IPS-11a (cell line): ENCODE results near the gene SLC35F3.

Experiments
- H3K4me3 ChIP-seq: one replicate; pipeline ENCODE4 v1.5.1; 2013; ENCODE audit warnings: low read depth, low read length, control low read depth

The SLC35F3 gene

DNA sequence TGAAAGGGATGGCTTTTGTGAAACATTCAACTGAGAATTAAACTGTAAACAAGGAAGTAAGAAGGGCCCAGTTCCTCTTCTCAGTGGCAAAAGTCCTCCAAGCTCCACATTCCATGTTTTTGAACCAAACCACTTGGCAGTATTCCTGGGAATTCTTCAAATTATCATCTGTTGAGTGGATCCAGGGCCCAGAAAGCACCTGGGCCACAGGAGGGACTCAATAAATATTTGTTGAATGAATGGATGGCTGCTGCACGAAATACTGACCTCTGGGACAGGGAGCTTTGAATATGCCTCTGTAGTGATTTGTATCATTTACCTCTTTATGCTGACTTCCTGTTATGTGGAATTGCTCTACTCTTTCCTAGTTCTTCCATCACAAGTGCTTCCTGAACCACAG lies 4.7 kb downstream of the SLC35F3 start:
- no peak overlapping the region for H3K4me3 ChIP-seq

DNA sequence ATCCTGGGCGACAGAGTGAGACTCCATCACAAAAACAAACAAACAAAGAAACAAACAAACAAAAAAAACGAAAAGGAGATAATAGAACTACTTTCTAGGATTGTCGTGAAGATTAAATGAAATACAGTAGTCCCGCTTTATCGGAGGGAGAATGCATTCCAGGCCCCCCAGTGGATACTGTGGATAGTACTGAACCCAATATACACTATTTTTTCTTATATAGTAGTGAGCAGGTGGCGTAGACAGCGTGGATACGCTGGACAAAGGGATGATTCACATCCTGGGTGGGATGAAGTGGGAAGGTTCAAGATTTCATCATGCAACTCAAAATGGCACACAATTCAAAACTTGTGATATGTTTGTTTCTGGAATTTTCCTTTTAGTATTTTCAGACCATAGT lies 8.0 kb downstream of the SLC35F3 start:
- H3K4me3 ChIP-seq: no peak overlapping the region

DNA sequence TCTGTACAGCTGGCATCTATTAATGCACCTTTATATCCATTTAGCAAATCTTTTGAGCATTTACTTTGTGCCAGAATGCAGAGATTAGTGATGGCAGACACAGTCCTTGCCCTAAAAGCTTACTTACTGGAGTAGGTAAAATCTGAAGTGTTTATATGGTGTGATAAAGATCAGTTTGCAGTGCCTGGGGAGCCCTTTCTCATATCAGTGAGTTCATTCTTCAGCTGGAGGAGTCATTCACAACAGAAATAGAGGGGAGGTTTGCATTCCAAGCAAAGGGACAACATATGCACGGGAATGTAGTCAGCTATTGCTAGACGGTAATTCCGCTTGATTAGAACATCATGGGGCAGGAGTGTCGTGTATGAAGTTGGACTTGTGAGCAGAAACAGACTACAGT lies 8.4 kb downstream of the SLC35F3 start:
- H3K4me3 ChIP-seq: no peak overlapping the region

DNA sequence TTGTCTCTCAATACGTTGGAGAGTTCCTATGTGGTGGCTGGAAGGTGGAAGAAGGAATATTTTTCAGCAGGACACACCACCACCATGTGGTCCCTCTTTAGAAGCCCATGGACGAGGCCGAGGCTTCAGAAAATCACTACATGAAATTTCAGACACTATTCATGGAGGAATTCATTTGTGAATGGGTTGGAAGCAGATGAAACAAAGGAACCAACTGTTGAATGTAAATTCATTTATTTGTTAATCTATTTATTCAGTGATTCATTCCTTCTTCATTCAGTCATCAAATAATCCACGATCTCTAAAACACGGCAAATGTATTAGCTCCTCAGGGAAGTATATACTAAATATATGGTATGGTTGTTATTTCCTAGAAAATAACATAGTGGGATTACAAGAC lies 12.2 kb downstream of the SLC35F3 start:
- no peak overlapping the region for H3K4me3 ChIP-seq

DNA sequence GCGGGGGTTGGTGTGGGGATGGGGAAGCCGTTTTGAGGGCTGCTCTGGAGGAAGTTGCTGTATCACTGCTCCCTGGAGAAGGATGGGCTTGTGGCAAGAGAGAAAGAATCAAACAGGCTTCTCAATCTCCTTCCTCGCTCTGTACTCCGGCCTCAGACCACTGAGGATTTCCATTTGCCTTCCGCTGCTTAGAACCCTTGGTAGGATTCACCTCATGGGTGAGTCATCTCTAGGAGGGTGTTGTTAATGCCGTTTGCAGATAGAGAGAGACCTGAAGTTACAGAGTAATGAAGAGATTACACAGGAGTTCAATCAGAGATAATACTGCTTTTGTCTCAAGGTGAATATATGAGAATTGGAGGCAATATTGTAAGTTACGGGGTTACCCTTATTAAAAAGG lies 15.3 kb downstream of the SLC35F3 start:
- no peak overlapping the region for H3K4me3 ChIP-seq

DNA sequence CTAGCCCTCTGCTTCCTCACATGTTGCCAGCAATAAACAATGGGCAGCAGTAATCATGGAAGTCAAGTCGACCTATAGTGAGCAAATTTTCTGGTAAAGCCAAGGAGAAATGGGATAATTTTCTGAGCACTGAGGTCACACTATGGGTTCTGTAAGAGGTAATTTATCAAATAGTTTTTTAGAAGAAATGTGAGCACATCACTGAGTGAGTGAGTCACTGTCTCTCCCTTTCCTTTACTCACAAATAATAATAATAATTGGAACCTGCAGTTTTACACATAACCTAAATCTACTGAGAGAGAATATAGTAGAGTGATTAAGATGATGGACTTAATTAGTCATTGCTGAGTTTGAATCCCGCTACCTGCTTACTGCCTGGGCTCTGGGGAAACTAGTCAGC lies 23.6 kb downstream of the SLC35F3 start:
- no peak overlapping the region for H3K4me3 ChIP-seq

DNA sequence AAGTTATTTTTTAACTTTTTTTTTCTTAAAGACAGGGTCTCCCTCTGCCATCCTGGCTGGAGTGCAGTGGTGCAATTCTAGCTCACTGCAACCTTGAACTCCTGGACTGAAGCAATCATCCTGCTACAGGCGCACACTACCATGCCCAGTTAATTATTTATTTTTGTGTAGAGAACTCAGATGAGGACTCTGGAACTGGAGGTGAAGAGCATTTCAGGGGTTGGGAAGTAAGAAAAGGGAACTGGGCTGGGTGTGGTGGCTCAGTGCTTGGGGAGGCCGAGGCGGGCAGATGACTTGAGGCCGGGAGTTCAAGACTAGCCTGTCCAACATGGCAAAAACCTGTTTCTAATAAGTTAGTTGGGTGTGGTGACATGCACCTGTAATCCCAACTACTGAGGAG lies 28.9 kb downstream of the SLC35F3 start:
- no peak overlapping the region for H3K4me3 ChIP-seq

DNA sequence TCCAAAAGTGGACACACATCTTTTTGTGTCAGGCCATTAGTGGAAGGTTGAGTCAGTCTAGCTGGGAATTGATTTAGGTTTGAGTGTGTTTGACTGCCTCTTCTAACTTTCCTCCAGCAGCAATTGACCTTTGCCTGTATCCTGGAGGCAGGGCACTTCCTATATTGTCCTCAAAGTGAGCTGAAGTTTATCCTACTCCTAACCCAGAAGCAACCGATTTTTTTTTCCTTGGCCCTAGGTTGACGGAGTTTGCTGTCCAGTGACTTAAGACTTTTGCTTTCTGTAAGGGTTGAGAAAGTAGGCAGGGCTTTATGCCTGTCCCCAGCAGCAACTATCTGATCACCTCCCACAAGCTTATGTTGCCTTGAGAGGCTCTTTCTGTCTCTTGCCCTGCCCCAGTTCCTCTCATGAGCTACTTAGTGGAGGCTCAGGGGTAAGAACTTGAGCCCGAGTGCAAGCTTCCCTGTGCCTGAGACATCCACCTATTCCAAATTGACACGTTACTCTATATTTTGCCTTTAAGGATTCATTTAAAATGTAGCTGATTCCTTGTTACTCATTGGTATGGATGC lies 30.9 kb downstream of the SLC35F3 start:
- no peak overlapping the region for H3K4me3 ChIP-seq

DNA sequence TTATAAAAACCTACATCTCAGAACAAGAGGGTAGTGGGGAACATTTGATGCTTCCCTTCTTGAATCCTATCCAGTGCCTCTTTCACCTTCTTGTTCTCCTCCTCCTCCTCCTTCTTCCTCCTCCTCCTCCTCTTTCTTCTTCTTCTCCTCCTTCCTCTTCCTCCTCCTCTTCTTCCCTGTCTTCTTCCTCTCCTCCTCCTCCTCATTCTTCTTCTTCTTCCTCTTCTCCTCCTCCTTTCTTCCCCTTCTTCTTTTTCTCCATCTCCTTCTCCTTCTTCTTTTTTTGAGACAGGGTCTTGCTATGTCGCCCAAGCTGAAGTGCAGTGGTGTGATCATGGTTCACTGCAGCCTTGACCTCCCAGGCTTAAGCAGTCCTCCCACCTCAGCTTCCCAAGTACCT lies 31.9 kb downstream of the SLC35F3 start:
- no peak overlapping the region for H3K4me3 ChIP-seq

DNA sequence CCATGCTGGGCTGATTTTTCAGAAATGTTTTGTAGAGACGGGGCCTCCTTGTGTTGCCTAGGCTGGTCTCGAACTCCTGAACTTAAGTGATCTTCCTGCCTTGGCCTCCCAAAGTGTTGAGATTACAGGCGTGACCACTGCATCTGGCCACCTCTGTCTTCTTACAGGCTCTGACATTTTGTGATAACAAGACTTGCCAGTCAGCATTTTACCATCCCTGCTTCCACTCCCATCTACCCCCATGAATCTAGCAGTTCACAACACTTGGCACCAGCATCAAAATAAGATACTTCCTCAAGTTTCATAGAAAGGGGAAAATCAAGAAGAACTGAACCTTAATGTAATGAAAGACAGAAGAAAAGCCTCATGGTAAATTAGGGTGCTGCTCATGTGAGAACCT lies 32.4 kb downstream of the SLC35F3 start:
- H3K4me3 ChIP-seq: no peak overlapping the region

DNA sequence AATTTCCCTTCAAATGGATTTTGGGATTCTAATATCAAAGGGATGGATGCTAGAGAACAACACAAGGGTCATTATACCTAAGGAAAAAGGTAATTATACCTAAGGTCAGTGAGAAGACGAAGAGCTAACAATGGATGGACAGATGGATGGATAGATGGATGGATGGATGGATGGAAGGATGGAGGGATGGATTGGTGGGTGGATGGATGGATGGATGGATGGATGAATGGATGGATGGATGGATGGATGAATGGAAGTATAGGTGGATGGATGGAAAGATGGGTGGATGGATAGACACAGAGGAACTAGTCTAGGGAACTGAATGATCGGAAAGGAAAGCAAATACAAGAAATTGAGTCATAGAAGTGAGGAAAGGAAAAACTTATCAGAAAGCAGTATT lies 34.0 kb downstream of the SLC35F3 start:
- H3K4me3 ChIP-seq: no peak overlapping the region

DNA sequence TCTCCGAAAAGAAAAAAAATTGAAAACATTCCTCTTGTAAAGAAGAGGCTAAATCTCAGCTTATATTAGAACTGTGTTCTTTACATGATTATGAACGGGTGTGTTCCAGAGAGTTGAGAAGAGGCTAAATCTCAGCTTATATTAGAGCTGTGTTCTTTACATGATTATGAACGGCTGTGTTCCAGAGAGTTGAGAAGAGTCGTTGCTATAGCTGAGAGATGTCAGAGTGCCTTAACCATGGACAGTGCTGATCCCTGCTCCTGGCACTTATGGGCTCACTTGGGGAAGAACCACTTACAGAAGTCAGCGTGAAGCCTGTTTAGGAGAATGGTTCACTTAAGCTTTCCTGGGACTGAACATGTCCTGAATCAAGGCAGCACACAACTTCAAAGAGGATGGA lies 35.0 kb downstream of the SLC35F3 start:
- no peak overlapping the region for H3K4me3 ChIP-seq

DNA sequence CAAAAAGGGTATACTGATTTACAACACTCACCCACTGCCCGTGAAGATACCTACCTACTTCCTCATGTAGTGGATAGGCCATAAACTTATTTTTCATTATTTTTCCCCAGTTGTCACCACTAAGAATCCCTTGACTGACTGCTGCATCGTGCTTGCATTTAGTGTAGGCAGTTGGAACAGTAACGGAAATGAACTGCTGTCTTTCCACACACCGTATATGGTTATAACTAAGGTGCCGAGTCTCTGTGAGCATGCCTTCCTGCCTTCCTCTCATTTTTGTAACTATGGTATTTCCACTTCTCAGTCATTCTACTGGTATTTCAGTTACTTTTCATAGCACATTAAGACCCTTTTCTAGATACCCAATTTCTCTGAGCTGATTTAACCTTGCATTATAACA lies 36.4 kb downstream of the SLC35F3 start:
- H3K4me3 ChIP-seq: no peak overlapping the region

DNA sequence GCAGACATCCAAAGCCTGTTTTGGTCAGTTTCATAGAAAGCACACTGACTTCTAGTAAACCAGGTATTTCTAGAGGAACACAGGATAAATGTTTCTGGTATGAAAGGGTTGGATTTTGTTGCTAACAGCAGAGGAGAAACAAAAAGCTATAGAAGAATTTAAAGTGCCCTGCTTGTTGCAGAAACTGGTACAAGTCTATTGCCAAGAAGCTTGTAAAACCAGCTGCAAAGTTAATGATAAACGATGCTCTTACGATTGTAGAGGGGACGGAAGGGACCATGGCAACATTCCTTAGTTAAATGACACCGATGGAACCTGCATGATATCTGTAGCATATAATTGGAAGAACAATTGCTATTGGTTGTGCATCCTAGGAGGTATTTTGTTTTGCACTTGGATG lies 40.1 kb downstream of the SLC35F3 start:
- H3K4me3 ChIP-seq: no peak overlapping the region

DNA sequence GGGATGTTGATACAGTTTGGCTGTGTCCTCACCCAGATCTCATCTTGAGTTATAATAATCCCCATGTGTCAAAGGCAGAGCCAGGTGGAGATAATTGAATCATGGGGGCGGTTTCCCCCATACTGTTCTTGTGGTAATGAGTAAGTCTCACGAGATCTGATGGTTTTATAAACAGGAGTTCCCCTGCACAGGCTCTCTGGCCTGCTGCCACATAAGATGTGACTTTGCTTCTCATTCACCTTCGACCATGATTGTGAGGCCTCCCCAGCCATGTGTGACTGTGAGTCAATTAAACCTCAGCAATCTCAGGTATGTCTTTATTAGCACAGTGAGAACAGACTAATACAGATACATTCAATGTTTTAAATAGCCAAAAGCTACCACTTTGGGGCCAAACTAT lies 41.1 kb downstream of the SLC35F3 start:
- no peak overlapping the region for H3K4me3 ChIP-seq

DNA sequence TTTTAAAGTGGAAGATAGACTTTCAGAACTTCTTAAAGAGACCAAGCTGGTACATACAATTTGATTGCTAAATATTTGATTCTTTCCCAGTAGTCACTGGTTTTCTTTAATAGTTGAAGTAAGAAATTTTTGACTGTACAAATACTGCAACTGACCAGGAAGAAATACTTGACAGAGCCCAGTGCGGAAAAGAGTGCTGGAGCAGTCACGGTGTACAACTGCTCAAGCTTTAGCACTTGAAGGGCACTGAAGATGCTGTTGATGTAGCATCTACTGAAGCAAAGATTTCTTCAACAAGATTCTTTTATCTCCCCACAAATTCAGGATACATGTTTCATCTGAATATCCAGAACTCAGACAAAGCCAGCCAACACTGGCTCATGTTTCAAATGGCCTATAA lies 41.5 kb downstream of the SLC35F3 start:
- H3K4me3 ChIP-seq: no peak overlapping the region

DNA sequence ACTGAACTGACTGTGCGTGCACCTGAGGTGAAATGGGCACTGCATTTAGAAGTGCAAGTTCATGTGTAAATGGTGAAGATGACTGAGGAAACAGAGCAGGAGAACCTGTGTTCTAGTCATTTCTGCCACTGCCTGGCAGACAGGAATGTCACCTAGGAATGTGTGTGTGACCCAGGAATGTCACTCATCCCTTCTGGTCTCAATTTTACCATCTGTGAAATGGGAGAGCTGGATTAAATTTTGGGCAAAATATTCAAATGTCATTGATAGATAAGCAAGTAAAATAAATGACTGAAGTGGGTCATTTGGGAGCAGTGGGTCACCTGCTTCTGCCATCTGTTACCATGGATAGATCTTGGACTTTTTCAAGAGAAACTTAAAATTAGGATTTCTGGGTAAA lies 42.2 kb downstream of the SLC35F3 start:
- no peak overlapping the region for H3K4me3 ChIP-seq

DNA sequence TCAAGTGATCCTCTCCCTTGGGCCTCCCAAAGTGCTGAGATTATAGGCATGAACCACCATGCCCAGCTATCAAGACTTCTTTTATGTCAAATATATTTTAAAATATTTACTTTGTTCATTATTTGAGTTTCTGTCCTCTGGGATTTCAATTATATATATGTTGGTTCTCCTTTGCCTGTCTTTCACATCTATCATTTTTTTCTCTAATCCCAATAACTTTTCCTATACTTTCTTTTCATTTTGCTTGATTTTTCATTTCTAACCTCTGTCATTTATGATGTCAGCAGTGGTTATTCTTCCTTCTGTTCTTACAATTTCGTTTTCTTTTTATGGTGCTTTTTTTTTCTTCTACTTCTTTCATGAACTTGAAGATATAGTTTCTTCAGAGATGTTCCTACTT lies 47.3 kb downstream of the SLC35F3 start:
- no peak overlapping the region for H3K4me3 ChIP-seq

DNA sequence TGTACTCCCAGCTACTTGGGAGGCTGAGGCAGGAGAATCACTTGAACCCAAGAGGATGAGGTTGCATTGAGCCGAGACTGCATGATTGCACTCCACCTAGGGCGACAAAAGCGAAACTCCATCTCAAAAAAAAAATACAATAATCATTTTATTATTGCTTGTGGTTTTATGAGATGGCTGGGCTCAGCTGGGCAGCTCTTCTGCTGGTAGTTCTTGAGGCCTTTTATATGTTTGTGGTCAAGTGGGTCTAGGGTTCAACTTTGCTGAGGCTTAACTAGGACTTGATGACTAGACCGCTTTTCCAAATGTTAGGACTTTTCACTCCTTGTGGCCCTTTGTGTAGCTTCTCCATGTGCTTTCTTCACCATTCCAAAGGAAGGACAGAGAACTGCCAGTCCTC lies 53.2 kb downstream of the SLC35F3 start:
- H3K4me3 ChIP-seq: no peak overlapping the region

DNA sequence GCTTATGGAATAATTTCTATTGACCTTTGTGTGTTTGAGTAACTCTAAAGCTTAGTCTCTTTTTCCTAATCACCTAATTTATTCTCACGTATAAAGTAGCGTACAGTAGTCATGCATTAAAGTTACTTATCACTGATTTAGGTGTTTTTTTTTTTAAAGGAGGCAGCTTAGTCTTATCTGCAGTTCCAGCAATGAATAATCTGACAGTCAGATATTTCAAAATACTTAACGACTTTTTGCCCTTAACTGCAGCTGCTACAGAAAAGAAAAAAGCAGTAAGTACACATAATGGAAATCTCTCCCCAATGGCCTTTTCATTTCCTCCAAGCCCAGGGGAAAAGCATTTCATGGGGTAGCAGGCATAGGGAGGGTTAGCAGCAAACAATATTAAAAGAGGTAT lies 54.6 kb downstream of the SLC35F3 start:
- H3K4me3 ChIP-seq: no peak overlapping the region

DNA sequence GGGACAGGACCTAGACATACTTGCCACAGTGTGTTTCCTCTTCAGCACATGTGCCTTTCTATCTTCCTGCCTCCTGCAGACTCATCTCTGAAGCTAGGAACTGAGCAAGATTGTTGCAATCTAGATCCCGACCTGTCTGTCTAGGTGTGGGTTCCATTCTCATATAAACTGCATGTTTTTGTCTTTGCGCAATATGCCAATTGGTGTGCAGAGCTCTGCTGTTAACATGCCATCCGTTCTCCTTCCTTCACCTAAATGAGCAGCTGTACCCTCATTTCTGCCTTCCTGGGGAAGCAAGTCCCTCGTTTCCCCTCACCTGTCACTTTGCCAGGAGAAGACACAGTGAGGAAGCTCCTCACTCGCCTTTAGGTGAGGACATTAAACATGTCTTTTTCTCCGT lies 55.5 kb downstream of the SLC35F3 start:
- H3K4me3 ChIP-seq: no peak overlapping the region

DNA sequence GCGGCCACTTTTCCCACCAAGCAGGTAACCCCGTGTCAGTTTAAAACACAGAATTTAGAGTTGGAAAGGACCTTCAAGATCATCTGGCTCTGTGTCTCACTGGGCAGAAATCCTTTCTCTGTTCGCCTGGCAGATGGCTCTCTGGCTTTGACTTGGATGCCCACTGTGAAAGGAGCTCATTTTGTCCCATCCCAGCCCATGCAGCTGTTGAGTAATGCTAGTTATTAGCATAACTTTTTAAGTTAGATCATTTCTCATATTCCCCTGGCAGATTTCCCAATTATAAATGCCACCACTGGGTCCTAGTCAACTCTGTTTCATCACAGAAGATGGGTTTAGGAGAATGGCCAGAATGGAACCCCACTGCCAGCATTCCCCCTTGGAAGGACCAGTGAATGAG lies 55.9 kb downstream of the SLC35F3 start:
- no peak overlapping the region for H3K4me3 ChIP-seq

DNA sequence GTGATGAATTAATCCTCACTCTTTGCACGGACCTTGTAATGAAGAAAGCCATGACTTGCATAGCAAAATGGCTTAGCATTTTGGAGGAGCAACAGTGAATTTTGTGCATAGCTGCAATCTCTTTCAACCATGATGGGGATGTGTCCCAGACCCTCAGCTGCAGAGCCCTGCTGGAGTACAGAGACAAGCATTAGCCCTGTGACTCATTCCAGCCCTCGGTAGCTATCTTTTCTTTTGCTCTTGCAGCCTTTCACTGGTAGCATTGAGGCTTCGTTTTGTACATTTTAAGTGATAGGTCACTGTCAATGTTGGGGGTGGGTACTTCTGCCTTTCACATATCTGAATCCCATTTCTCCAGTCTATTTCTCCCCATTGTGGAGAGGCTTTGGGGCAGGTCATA lies 58.4 kb downstream of the SLC35F3 start:
- no peak overlapping the region for H3K4me3 ChIP-seq

DNA sequence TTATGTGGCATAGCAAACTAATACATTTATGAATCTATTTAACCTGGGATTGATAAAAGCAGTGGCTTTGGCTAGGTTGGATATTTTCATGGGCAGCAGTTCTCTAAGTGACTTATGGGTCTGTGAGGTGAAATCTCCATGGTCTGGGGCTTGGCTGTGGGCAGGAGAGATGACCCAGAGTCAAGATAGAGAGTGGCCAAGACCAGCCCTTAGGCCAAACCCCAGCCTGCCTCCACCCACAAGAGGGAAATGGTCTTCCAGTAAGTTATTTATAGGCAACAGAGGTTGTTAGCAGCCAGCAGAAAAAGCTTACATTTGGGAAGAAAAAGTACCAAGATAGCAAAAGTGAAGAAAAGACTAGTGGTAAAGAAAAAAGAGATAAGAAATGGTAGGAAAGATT lies 61.4 kb downstream of the SLC35F3 start:
- H3K4me3 ChIP-seq: no peak overlapping the region
